Activated CD8-positive, alpha-beta memory T cell treated with anti-CD3 and anti-CD28 coated beads, Interleukin-2, amount 50 U/mL, for 1 hour (primary cell): Measurements from ENCODE around the gene ERBB3.

Experiments used
- DNase-seq: peaks from one replicate; pipeline ENCODE4 v3.0.0-alpha.2; 2020; ENCODE audit errors: extremely low read depth

Gene ERBB3

DNA sequence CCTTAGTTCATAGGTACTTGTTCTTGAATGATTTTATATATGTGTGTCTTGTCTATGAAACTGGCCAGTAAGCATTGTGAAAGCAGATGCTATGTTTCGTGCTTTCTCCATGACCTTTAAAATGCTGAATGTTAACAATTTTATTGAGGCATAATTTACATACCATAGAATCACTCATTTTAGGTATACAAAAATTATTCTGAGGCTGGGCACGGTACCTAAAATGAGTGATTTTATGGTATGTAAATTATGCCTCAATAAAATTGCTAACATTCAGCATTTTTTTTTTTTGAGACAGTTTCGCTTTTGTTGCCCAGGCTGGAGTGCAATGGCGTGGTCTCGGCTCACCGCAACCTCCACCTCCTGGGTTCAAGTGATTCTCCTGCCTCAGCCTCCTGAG is 54.9 kb downstream of the ERBB3 start:
- no peak for DNase-seq

DNA sequence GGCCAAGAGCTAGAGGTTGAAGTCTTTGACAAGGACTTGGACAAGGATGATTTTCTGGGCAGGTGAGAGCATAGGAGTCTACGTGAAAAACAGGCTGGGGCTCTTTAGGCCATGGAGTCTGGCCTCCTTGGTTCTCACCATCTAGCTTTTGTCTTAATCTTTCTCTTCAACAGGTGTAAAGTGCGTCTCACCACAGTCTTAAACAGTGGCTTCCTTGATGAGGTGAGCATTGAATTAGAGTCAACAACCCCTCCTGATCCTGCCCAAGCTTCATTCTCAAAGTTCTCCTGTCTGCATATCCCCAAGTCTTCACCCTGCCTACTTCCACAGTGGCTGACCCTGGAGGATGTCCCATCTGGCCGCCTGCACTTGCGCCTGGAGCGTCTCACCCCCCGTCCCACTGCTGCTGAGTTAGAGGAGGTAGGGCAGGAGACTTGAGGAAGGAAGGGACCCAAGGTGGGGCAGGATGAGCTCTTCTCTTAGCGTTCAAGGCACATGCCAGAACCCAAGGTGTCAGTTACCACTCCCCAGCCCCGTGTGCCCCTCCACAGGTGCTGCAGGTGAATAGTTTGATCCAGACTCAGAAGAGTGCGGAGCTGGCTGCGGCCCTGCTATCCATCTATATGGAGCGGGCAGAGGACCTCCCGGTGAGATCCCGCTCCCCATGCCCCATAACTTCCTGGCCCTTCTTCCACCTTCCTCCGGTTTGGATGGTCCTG is 58.0 kb downstream of the ERBB3 start:
- no peak for DNase-seq

DNA sequence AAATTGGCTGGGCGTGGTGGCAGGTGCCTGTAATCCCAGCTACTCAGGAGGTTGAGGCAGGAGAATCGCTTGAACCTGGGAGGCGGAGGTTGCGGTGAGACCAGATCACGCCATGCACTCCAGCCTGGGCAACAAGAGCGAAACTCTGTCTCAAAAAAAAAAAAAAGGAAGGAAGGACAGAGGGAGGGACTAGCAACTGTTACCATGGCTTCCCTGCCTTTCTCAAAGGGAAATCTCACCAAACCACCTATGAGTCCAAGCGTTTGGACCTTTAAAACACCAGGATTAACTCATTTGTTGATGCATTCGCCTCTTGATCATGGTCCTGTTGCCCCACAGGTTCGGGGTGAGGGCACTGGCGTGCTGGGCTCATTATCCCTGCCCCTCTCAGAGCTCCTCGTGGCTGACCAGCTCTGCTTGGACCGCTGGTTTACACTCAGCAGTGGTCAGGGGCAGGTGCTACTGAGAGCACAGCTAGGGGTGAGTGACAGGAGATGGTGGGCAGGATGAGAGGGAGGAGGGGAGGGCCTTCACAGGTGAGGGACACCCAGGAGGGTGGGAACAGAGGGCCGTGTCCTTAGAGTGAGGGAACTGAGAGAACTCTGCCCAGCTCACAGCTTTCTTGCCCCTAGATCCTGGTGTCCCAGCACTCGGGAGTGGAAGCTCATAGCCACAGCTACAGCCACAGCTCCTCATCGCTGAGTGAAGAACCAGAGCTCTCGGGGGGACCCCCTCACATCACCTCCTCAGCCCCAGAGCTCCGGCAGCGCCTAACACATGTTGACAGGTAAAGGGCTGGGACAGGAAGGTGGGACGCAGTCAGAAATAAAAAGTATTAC is 62.2 kb downstream of the ERBB3 start:
- DNase-seq: no peak

DNA sequence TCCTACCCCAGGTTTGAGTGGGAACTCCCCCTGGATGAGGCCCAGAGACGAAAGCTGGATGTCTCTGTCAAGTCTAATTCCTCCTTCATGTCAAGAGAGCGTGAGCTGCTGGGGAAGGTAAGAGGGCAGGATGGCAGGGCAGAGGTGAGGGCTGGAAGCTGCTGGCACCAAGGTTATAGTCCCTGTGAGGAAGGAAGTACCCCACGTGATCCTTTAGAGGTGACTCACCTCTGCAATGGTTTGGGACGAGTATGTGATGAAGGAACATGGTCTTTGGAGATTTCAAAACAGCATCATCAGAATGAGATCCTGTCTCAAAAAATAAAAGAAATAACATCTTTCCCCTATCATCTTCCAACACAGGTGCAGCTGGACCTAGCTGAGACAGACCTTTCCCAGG is 63.3 kb downstream of the ERBB3 start:
- no peak for DNase-seq

DNA sequence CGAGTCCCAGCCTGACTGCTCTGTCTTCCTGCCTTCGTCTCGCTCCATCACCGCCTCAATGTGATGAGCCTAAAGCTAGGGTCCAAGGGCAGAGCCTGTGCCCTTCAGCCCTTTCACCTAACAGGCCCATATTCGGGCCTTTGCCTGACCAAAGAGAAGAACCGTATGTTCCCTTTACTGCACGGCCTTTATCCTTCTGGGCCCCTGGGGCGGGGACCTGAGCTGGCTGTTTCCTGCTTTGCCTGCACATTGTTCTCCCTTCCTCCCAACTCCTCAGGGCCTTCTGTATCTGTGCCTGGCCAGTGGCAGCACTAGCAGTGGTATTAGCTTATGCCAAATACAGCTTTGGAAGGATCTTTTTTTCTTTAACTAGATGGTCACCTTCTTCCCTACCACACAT is 63.9 kb downstream of the ERBB3 start:
- DNase-seq: no peak

DNA sequence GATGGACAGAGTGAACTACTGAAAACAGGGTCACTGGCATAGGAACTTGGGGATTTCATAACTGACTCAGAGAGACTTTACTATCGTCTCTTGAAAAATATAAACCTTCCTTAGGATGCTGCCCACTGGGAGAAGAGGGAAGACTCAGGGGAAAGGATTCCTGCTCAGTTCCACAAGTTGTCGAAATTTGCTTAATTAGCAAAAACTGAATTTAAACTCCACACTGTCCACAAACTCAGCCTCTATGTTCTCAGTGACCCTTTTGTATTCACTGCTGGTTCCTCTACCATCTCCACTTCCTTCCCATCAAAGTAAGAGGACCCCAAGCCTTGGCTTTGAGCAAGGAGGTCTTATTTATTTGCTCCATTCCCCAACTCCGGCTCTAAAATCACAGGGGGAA is 65.3 kb downstream of the ERBB3 start:
- DNase-seq: no peak

DNA sequence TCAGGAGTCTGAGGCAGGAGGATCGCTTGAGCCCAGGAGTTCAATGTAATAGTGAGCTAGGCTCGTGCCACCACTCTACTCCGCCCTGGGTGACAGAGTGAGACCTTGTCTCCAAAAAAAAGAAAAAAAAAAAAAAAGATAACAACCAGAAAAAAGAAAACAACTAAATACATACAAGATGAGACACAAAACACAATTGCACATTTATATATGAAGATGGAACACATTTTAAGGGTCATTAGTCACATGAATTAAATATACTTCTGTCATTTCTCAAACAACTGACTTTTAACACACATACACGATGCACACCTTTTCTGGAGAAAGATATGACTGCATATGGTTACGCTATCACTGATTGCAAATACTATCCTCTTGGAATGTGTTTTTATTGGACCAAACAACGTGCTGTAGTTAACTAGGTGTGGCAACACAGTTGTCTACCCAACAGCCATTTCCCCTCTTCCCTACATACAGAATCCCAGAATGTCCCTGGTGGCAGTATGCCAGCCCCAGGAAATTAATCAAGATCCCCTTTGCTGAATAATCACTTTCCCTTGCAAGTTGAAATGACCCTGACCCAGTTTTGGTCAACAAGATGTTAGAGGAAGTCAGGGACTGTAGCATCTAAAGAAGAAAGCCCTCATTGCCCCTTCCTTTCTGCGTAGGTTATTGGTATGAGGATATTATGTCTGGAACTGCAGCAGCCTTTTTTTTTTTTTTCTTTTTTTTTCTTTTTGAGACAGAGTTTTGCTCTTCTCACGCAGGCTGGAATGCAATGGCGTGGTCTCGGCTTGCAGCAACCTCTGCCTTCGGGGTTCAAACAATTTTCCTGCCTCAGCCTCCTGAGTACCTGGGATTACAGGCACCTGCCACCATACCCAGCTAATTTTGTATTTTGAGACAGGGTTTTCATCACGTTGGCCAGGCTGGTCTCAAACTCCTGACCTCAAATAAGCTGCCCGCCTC is 66.8 kb downstream of the ERBB3 start:
- DNase-seq: no peak

DNA sequence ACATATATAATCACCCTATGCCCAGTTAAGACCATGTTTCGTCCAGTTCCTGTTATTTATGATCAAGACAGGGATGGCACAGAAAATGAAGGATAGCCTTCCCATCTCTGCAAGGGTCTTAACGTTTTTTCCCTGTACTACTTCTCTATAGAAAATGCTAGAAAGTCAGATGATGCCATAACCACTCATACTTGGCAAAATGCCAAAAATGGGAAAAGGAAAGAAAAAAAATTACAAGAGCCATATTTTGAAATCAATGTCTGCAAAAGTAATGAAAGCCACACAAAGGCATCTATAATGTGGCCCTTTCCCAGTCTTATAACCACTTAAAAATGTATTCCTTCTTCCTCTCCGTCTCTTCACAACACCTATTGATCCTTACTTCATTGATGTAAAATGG is 70.6 kb downstream of the ERBB3 start:
- no peak for DNase-seq

DNA sequence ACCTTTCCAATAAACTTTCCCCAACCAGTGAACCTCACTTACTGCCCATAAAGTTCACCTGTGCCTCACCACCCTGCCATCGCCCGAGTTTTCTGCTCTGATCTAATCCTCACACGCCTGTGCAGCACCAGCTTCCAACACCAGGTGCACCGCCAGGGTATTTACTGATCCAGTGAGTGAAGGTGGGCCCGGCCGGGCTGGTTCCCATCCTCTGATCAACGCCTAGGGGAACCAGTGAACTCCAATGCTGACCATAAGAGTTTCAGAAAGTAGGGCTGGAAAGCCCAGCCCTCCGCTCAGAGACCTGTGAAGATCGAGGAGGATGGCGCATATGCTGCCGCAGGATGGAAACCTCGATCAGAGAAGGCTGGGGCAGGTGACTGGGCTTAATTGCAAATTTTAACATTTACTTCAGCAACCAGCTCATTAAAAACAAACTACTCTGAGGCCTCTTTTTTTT is 71.7 kb downstream of the ERBB3 start:
- DNase-seq: no peak

DNA sequence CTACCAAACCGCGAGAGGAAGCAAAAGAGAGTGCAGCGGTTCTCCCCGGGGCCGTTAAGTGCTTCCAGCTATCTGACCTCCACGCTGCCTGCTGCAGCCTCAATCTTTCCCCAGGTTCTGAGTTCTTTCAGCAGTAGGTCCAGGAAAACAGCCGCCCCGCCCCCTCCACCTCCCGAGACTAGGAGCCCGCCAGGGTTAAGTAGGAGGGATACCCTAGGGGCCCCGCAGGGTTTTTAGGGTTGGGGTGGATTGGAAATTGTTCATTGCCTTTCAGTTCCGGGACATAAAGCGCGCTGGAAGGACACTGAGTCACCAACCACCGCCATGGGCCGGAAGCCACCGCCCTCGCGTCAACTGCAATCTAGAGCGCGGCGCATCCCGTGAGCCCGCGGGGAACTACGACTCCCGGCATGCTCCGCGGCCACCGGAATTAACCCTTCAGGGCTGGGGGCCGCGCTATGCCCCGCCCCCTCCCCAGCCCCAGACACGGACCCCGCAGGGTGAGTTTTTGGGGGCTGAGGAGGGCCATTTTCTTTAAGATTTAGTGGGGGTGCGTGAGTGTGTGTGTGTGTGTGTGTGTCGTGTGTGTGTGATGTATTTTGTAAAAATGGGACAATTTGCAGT is 72.3 kb downstream of the ERBB3 start, which contains the start of gene MYL6B:
Gene MYL6B, plus strand, starts transcription at position 456 of the 624 bp plus-strand sequence. CDS start 1,332 bp downstream, outside the sequence.
- DNase-seq: peak; percentile 74
